ENCODE results near the gene CGAS.

DNA sequence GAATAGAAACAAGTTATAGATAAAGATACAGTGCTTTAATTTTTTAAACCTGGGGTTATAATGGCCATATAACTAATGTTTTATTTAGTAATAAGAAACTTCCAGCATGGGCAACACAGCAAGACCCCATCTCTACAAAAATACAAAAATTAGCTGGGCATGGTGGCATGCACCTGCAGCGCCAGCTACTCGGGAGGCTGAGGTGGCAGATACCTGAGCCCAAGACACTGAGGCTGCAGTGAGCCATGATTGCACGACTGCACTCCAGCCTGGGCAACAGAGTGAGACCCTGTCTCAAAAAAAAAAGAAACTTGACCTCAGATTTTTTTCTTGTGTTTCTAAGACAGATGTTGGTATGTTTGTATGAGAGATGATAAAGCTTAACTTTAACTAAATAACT, 45.8 kb upstream of the CGAS start:
- TF ChIP-seq, protein P1, sequence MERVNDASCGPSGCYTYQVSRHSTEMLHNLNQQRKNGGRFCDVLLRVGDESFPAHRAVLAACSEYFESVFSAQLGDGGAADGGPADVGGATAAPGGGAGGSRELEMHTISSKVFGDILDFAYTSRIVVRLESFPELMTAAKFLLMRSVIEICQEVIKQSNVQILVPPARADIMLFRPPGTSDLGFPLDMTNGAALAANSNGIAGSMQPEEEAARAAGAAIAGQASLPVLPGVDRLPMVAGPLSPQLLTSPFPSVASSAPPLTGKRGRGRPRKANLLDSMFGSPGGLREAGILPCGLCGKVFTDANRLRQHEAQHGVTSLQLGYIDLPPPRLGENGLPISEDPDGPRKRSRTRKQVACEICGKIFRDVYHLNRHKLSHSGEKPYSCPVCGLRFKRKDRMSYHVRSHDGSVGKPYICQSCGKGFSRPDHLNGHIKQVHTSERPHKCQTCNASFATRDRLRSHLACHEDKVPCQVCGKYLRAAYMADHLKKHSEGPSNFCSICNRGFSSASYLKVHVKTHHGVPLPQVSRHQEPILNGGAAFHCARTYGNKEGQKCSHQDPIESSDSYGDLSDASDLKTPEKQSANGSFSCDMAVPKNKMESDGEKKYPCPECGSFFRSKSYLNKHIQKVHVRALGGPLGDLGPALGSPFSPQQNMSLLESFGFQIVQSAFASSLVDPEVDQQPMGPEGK (CRISPR knock-in tag; IDR thresholded peaks at IDR 0.05; ENCODE audit: borderline replicate concordance), result no peak
- TF ChIP-seq TOX (CRISPR knock-in tag; IDR thresholded peaks at IDR 0.05; ENCODE audit: borderline replicate concordance), result no peak
- TF ChIP-seq ZFP3 (CRISPR knock-in tag; IDR thresholded peaks at IDR 0.05), result no peak
- TF ChIP-seq, protein P2, sequence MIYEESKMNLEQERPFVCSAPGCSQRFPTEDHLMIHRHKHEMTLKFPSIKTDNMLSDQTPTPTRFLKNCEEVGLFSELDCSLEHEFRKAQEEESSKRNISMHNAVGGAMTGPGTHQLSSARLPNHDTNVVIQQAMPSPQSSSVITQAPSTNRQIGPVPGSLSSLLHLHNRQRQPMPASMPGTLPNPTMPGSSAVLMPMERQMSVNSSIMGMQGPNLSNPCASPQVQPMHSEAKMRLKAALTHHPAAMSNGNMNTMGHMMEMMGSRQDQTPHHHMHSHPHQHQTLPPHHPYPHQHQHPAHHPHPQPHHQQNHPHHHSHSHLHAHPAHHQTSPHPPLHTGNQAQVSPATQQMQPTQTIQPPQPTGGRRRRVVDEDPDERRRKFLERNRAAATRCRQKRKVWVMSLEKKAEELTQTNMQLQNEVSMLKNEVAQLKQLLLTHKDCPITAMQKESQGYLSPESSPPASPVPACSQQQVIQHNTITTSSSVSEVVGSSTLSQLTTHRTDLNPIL (CRISPR knock-in tag; IDR thresholded peaks at IDR 0.05; ENCODE audit: low read depth), result no peak
- no peak for TF ChIP-seq OSR1 (CRISPR knock-in tag; IDR thresholded peaks at IDR 0.05)
- TF ChIP-seq, protein P3, sequence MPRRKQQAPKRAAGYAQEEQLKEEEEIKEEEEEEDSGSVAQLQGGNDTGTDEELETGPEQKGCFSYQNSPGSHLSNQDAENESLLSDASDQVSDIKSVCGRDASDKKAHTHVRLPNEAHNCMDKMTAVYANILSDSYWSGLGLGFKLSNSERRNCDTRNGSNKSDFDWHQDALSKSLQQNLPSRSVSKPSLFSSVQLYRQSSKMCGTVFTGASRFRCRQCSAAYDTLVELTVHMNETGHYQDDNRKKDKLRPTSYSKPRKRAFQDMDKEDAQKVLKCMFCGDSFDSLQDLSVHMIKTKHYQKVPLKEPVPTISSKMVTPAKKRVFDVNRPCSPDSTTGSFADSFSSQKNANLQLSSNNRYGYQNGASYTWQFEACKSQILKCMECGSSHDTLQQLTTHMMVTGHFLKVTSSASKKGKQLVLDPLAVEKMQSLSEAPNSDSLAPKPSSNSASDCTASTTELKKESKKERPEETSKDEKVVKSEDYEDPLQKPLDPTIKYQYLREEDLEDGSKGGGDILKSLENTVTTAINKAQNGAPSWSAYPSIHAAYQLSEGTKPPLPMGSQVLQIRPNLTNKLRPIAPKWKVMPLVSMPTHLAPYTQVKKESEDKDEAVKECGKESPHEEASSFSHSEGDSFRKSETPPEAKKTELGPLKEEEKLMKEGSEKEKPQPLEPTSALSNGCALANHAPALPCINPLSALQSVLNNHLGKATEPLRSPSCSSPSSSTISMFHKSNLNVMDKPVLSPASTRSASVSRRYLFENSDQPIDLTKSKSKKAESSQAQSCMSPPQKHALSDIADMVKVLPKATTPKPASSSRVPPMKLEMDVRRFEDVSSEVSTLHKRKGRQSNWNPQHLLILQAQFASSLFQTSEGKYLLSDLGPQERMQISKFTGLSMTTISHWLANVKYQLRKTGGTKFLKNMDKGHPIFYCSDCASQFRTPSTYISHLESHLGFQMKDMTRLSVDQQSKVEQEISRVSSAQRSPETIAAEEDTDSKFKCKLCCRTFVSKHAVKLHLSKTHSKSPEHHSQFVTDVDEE (CRISPR knock-in tag; IDR thresholded peaks at IDR 0.05), result no peak
- no peak for TF ChIP-seq CSDC2 (CRISPR knock-in tag; IDR thresholded peaks at IDR 0.05)
- no peak for TF ChIP-seq PPARA (CRISPR knock-in tag; IDR thresholded peaks at IDR 0.05; ENCODE audit: borderline replicate concordance)
- no peak for TF ChIP-seq SNAI2 (CRISPR knock-in tag; IDR thresholded peaks at IDR 0.05)
- no peak for TF ChIP-seq ZNF8 (CRISPR knock-in tag; IDR thresholded peaks at IDR 0.05)
- TF ChIP-seq RARB (CRISPR knock-in tag; IDR thresholded peaks at IDR 0.05), result no peak

All from SK-N-SH treated with all-trans-retinoic acid at 6 μM for 48 hours (cell line).